ENCODE results near the gene HPCAL1.

The HPCAL1 gene

DNA sequence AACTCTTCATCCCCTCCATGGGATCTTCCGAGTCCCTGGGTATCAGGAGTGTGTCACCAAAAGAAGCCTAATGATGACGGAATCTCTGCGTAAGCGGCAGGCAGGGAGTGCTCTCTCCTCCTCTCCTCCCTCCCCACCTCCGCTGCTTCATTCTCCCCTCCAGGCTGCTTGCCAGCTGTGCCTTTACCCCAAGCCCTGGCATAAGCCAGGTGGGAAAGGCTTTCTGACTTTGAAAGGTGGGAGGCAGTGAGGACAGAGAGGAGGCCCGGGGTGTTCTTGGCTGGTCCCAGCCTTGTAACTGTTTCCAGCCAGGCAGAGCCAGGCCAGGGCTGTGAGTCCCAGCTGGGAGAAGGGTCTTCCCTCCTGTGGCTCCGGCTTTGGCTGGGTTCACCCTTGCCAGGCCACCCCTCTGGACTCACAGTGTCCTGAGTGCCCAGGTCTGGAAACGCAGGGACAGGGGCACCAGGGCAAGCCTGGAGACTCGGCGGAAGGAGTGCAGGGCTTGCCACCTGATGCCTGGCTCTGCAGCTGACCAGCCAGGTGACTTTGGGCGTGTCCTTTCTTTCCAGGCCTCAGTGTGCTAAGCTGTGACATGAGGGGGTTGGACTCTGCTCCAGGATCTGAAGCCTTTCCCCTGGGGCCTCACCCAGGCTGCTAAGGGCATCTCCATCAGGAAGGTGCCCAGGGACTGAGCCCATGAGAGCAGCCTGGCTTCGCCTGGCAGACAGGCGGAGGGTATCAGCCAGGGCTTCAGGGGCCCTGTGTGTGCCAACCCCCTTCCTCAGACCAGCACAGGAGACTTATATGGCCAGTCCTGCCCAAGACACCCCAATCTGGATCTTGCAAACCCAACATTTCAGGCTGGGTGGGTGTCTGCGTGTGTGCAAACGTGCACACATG is 32.7 kb upstream of the HPCAL1 start:
- FAIRE-seq: no peak

DNA sequence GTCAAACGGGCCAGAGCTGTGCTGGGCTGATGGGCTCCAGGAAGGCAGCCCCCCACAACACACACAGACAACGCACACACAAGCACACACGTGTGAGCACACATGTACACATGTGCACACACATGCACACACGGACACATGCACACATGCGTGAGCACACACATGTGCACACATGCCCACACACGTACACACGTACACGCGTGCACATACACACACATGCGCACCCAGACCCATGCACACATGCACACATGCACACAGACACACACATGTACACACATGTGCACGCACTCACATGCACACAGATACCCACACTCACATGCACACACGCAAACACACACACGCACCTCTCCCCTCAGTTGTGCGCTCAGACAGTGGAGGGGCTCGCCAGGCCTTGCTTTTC is 31.2 kb upstream of the HPCAL1 start:
- no peak for FAIRE-seq

DNA sequence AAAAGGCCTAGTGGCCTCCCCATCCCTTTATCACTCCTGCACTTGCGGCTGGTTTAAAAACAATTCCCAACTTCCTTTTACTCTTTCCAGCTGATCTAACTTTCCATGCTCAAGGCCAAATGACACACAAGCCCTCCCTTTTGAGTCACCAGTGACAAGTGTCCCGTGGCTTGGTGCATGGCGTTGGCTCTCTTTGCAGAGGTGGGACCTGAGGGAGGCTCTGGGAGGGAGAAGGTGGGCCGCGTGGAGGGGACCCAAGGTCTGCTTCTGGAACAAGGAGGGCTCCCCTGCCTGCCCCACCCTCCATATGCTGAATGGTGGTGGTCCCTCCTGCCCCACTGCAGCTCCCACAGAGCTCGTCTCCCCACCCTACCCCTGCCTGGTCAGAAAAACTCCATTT is 30.8 kb upstream of the HPCAL1 start:
- FAIRE-seq: no peak

DNA sequence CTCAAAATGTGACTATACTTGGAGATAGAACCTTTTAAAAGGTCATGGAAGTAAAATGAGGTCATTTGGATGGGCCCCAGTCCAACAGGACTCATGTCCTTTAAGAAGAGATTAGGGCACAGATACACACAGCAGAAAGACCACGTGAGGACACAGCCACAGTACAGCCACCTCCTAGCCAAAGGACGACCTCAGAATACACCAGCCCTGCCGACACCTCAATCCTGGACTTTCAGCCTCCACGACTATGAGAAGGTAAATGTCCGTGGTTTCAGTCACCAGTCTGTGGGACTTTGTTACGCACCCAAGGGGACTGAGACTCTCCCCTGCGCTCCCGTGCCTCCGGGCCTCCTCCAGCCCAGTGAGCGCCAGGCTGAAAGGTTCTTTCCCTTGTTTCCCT is 30.2 kb upstream of the HPCAL1 start:
- no peak for FAIRE-seq

DNA sequence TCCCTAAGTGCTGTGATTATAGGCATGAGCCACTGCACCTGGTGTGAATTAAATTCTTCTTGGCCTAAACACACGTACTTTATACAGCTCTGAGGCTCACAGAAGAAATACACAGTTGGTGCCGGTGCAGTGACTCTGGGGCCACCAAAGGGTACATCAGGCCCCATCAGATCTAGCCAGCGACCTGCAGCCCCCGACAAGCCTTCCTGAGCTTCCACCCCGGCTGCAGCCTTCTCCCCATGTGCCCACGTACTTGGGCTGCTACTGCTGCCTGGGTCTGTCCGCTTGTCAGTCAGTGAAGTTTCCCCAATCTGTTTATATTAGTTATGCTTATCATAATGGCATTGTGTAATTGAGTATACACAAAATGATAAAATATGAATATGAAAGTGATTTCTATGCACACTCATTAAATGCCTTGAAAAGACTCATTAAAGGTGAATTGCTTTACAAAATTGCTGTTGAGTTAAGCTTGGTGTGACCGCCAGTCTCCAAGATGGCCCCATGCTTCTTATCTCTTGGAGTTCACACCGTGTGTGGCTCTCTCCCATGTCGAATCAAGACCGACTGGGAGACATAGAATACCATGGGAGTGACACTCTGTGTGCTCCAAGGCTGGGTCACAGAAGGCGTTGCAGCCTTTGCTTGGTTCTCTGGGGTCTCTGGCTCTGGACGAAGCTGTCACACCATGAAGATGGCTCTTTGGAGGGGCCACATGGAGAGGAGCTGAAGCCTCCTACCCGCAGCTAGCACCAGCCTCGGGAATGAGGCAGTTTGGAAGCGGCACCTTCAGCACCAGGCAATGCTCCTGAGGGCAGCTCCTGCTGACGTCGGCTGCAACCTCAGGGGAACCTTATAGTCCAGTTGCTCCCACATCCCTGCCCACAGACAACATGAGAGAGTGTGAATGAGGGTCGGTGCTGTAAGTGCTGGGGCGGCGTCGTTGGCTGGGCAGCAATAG is 29.2 kb upstream of the HPCAL1 start:
- no peak for FAIRE-seq

DNA sequence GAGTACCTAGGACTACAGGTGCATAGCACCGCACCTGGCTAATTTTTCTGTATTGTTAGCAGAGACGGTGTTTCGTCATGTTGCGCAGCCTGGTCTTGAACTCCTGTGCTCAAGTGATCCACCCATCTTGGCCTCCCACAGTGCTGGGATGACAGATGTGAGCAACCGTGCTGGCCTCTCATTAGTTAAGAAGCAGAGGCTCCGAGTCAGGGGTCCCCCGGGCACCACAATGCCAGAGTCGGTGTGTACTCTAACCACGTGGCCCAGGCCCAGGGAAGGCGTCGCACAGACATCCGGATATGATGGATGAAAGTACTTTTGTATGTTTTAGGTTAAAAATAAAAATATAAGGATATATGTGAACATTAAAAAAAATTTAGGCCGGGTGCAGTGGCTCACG is 28.3 kb upstream of the HPCAL1 start:
- no peak for FAIRE-seq

DNA sequence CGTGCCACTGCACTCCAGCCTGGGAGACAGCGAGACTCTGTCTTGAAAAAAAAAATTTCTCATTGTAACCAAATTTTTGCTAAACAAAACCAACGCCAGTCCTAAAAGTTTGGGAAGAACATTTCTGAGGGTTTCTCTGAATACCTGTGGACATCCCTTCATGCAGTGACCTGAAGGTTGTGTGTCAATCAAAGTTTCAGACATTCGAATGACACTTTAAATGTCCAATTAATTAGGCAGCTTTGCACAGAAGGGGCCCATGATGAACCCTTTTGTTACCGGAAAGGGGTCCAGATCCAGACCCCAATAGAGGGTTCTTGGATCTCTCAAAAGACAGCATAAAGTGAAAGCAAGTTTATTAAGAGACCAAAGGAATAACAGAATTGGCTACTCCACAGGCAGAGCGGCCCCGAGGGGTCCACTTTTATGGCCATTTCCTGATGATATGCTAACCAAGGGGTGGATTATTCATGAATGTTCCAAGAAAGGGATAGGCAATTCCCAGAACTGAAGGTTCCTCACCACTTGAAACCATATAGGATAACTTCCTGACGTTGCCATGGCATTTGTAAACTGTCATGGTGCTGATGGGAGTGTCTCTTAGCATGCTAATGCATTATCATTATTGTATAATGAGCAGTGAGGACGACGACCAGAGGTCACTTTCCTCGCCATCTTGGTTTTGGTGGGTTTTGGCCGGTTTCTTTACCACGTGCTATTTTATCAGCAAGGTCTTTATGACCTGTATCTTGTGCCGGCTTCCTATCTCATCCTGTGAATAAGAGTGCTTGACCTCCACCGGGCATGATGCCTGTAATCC is 27.5 kb upstream of the HPCAL1 start:
- FAIRE-seq: no peak

DNA sequence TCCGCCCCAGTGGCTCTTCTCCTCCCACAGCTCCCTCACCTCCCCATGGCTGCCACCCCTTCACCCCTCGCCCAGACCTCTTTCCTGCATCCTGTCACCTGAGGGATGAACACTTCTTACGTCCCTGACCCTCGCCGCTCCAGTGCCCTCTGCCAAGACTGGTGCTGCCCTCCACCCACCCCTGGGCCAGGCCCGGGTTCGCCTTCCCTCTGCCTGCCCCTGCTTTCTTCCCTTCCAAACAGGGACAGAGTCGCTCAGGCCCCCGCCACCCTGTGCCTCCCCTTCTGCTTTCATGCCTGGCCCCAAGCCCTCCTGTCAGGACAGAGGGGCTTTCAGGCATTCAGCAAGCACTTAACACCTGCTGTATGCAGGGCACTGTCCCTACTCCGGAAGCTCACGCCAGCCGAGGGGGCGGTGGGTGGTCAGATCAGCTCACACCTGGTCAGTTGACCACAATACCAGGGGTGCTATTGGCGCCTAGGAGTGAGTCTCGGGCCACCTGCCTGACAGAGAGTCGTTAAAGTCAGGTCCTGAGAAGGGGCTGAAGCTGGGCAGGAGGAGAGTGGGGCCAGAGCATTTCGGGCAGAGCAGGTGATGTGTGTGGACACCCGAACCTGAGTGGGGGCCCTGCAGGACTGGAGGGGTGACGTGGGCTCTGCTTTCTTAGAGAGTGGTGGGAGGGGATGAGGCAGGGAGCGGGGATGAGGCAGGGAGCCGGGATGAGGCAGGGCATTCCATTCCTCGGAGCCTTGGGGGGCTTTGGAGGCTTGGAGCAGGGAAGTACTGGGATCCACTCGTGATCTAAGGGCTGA is 26.0 kb upstream of the HPCAL1 start:
- no peak for FAIRE-seq

DNA sequence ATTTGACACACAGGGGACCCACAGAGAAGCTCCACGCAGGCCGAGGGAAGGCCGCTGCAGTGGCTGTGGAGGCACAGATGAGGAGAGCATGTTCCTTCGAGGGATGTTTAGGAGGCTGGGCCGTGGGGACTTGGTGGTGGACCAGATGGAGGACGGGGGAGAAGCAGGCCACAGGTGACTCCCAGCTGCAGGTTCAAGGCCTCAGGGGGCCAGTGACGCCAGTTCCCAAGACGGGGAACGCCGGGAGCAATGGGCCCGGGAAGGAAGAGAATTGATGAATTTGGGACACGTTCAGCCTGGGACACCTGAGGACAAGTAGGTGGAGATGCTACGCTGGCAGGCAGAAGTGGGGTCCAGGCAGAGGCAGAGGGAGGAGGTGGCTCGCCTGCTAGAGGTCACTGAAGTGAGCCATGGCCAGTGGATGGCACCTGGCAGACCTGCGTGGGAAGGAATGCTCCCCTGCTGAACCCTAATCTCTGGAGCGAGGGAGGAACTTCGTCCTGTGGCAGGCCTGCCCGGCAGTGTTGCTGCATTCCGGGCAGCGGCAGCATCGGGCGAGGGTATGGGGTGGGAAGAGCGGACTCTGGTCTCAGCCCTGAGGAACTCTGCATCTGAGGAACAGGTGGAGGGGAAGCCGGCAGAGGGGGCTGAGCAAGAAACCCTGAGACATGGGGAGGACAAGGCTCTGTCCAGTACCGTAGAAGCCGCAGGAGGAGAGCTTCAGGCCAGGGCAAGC is 25.2 kb upstream of the HPCAL1 start:
- no peak for FAIRE-seq

DNA sequence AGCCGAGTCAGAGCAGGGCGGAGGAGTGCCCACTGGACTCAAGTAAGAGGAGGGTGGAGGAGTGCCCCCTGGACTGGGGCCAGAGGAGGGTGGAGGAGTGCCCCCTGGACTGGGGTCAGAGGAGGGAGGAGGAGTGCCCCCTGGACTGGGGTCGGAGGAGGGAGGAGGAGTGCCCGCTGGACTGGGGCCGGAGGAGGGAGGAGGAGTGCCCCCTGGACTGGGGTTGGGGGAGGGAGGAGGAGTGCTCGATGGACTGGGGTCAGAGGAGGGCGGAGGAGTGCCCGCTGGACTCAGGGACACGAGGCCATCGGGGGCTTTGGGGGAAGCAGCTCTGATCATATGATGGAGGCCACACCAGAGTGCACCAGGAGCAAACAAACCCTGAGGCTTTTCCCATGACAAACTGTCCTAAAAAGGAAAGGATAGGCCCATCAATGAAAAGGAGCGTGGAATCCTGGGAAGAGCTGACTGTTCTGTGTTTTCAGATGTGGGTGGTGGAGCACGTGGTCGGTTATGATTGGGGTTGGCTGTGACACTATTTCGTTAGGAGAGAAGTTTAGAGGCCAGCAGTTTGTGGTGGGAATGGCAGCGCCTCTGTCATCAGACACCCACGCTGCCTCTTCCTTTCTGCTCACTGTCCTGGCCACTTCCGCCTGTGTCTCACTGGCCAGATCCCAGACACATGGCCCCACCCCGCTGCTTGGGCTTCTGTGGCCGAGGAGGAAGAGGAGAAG is 24.5 kb upstream of the HPCAL1 start:
- FAIRE-seq: no peak

DNA sequence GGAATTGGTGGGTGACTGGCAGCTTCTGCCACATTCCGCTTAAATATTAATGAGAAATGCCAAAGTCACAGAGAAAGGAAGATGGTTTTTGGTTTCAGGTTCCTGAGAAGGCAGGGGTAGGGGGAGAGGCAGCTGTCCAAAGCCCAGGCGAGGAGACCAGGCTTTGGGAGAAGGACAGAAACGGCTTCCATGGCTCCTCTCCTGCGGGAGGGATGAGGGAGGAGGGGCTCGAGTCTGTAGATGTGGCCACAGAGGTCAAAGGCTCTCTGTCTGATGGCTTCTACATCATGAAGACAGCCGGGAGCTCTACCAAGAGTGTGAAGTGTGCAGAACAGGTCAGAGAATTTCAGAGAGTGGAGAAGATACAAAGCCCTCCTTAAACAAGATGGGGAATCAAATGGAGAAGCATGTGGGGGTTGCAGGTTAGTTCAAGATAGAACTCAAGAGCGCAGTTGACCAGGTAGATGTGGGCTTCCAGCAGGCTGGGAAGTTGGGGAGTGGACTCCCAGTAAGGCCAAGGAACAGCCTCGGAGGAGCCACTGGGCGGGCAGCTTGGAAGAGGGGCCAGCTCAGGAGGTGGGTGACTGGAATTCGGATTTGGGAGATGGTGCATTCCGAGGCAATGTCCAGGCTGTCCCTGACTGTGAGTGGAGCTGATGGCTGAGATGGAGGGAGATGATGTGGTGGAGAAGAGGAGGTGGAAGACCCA is 23.8 kb upstream of the HPCAL1 start:
- FAIRE-seq: no peak

DNA sequence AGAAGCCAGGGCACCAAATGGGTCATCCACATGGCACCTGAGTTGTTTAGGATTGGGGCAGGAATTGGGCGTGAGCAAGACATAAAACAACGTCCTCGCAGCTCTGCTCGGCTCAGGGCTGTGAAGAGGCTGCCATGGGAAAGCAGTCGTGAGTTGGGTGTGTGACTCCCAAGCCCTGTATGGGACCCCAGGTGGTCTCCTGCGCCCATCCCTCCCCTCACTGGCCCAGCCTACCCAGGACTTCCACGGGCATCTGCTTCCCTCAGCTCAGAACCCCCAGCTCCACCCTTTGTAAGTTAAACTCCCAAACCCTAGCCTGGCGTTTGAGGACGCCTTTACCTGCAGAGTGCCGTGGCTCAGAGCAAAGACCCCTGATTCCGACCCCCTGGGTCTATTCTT is 23.2 kb upstream of the HPCAL1 start:
- FAIRE-seq: no peak

DNA sequence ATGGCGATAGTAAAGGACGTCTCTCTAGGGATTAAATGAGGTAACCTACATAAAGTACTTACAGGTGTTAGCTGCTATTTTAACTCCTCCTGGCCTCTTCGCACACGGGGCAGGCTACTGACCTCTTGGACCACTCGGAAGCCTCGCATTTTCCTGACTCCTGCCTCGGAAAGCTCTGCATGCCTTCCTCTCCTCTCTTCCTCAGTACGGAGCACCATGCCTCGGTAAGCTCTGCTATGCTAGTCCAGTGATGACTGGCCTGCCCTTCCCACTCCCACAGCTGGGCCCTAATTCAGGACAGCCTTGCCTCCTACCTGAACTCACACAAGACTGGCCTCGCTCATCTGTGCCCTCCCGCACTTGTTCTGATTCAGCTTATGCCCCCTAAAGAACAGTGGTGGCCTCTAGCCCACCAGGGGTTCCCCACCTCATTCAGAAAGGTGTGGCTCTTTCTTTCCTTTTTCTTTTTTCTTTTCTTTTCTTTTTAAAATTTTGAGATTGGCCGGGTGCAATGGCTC is 22.7 kb upstream of the HPCAL1 start:
- FAIRE-seq: no peak

DNA sequence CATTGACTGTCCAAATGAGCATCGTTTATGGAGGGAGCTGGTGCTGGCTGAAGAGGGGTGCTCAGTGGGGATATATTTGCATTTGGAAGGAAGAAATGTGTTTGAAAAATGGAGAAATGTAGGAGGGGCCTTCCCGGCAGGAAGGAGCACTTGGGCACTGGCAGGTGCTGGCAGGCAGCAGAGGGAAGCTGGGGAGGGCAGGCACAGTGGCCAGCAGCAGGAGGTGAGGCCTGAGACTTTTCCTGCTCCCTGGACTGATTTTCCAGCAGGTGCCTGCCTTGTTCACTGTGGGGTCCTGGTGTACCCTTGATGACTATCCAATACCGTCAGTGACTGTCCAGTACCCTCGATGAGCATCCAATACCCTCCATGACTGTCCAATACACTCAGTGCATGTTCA is 20.8 kb upstream of the HPCAL1 start:
- FAIRE-seq: no peak

DNA sequence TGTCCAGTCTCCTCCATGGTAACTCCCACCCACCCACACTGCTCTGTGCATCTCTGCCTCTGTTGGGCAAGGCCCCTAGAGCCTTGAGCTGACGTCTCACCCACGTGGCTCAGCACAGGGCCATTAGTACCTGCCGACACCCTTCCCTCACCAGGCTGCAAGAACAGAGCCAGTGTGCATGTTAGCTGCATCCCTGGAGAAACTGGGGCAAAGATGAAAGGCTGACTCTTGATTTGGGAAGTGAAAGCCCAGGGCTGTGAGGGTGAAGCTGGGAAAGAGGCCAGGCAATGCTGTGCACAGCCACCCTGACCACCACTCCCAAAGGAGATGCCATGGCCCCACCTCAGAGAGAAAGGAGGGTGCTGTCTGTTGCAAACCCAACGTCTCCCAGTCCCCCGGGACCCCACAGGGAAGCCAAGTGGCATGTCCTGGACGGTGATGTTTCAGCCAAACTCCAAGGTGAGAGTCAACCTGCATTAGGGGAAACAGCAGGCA is 20.0 kb upstream of the HPCAL1 start:
- no peak for FAIRE-seq

DNA sequence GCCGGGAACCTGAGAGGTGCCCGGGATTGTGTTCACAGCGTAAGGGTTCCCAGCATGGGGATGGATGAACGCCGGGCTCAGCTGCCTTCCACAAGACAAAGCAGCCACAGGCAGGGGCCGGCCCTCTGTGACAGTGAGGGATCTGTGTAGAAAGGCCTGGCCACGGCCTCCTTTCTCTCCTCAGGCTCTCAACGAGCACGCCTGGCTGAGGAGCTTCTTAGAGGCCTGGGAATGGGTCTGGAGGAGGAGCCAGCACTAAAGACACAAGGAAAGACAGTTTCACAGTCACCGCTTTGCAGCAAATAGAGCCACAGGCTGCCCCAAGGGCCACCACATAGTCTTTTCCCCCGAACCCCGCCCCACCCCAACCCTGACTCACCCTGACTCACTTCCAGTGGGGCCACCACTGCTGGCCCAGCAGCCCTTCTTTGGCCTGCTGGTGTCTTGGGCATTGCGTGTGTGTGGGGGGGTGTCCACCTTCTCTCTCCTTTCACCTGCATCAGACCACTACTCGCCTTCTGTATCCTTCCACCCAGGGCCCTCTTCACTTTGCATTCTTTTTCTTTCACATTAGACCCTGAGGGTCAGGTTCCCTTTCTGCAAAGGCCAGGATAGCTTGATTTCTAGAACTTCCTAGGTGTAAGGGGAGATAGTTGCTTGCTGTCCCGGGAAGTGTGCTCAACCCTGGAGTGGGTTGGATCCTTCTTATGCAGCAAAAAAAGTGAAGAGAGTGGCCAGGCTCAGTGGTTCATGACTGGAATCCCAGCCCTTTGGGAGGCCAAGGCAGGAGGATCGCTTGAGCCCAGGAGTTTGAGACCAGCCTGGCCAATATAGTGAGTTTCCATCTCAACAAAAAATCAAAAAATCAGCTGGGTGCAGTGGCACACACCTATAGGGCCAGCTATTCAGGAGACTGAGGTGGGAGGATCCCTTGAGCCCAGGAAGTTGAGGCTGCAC is 19.3 kb upstream of the HPCAL1 start:
- FAIRE-seq: no peak

DNA sequence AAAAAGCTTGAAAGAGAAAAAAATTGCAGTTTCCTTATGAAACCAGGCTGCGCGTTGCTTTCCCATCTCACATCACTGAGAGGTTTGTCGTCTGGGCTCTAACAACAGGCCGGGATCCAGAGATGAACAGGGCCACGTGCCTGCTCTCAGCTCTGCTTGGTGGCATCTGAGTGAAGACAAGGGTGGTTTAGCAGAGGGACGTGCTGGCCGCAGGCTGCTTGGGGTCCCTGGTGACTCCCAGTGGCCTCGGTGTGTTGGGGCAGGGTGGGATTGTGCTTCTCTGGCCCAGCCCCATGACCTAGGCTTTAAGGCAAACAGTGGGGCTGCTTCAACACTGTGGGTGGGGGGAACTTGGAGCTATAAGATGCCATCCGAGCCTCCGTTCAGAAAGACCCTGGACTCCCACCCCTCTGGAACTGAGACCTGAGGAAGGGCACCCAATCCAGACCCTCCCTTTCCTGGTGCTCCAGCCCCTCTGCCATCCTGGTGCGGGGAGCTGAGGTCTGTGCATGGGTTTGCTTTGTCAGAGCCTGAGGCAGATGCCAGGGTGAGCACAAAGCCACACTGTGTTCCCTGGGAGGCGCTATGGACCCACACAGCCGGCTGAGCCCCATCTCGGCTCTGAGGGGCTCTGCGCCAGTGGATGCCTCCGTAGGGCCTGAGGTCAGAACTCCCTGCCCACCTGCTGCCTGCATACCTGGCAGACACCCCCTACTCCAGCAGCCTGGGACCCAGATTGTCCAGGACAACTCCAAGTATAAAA is 18.4 kb upstream of the HPCAL1 start:
- no peak for FAIRE-seq

DNA sequence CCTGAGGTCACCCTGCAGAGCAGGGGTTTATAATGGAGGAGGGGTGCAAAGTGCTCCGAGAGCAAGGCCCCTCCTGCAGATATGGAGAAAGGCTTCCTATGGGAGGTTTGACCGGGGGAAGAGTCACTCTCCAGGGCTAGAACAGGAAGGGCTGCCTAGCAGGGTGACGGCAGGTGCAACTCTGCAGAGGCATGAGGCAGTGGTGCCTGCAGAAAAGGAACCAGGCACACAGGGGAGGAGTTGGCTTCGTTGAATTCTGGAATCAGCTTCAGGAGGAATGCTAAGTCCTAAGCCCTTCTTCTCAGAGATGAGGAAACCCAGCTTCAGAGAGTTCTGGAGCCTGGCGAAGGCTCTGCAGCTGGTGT is 17.5 kb upstream of the HPCAL1 start:
- no peak for FAIRE-seq

All from TTC549 (cell line).